NCI-H2196 treated with DMSO at 0.1 percent for 48 hours (cell line): ENCODE results near the gene KRT78.
"Not testable (repeated sequence)": the region's sequence is repeated elsewhere in the genome, so short reads cannot be mapped to it uniquely, and the experiment has no call there.

Experiments
- DNase-seq: peaks from one replicate; lab custom pipeline; 2025; ENCODE audit not compliant: unreplicated experiment; lab: John Stamatoyannopoulos, UW

KRT78 gene

DNA sequence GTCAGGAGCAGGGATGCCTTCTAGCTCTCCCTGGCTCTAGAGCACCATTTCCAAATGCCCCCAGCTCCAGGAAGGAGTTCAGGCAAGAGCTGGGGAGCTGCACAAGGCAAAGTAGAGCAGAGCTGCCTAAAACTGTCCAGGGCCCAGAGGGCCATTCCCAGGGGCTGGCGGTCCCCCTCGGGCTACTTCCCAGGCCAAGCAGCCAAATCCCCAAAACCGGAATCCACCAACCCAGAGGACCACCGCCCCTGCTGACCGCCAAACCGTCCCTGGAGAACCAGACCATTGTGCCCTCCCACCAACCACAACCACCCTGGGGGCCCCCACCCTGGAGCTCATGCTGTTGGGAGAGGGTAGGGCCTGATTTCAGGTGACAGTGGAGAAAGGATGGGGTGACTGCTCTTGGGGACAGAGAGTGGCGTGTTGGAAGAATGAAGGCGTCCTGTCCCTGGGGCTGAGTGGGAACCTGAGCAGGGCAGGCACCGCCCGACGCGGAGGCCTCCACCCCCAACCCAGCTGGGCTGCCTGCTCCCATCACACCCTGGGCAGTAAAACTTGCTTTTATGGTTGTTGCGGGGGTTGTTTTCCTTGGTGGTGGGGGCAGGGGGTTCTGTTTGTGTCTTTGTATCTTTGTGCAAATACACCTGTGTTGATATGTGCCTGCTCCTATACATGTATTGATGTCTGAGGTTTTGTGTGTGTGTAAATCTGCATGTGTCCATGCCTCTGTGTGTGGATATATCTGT, 24.0 kb upstream of the KRT78 start:
- DNase-seq, result no peak

DNA sequence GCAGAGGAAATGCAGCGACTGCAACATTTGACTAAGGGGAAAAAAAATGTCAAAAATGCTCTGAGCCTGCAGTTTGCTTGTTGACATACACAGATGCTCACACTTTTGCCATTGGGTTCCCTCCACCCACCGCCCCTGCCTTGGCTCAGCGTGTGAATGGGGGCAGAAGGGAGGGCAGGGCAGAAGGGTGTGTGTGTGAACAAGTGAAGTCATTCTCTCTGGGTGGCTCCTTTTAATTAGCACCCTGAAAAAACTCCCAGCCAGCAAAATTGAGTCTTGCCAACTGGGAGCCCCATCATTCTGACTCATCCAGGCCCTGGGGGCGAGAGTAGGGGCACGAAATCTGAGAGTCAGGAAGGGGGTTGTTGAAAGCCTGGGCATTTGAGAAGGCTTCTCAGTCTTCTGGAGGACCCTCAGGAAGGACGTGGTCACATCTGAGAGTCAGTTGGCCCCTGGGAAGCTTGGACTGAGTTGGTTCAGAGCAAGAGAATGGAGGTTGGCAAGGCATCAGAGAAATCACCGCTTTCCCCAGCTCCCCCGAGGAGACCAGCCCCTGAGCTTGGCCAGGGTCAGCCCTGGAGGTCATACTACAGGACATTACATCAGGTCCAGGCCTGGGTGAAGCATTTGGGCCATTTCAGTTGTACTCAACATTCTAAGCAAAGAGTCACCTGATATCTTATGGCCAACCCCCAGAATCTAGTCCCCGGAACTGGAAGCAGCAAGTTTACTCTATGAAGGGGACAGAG, 22.7 kb upstream of the KRT78 start:
- no peak for DNase-seq

DNA sequence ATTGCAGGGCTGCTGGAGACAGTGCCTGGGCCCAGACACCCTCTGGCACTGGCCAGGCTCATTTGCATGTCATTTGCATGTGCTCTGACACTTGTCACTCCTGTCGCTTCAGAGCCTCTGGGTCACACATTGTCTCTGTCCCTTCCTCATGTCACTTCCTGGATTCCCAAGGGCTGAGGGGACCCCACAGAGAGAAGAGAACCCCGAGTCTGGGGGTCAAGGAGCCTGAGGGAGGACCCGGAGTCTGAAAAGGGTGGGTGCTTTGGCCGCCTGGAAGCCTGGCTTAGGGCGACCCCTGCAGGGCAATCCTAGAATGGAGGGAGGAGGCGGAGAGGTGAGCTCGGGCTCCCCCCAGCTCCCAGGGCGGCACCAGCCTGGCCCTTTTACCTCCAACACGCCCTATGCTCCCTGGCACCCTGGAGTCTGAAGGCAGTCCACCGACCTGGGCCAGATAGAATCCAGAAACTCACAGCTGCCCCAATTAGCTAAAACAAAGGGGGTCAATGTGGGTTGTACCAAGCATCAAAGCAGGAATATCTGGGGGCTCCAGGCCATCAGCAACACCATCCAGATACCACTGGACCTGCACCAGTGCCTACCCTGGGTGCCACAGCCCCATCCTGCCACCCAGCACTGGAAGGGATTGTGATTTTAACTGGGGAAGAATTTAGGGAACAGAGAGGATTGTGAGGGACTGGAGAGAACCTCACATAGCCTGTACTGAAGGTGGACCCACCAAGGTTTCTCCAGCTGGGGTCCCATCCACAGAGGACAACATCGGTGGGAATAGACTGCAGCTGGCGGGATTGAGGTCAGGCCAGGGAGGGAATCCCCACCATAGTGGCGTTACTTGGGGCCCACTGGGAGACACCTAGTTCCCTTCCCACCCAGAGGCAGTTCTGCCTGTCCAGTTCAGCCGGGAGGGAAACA, 21.8 kb upstream of the KRT78 start:
- DNase-seq, result peak; percentile 16

DNA sequence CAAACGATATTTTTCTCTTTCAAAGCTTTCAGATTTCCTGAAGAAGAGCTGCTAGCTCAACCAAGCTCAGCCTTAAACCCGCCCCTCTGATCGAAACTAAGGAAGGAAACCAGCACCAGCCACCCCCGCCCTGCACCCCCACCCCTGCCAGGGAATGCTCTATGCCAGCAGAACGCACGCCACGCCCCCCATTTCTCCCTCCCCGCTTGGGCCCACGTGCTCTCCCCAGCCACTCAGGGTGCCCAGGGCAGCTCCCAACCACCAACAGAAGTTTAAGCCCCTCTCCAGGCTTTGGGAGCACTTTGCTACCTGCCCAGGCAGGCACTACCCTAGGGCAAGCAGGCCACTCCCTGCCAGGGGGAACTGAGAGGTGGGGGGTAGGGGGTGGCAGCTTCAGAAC, 18.8 kb upstream of the KRT78 start:
- DNase-seq, result no peak

DNA sequence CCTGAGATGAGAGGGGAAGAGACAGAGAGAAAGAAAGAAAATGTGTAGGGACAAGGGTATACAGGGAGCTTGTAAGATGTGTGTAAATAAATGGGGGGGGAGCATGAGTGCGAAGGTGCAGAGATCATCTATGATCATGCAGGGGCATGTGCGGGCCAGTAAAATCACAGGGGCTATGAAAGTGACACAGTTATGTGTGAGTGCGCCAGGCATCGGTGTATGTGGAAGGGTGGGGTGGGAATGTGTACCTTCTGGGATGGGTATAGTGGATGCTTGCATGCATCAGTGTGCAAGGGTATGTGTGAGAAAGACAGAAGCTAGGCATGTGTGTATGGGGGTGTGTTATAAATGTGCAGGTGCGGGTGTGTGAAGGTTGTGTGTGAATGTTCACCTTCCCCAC, 18.4 kb upstream of the KRT78 start:
- no peak for DNase-seq

DNA sequence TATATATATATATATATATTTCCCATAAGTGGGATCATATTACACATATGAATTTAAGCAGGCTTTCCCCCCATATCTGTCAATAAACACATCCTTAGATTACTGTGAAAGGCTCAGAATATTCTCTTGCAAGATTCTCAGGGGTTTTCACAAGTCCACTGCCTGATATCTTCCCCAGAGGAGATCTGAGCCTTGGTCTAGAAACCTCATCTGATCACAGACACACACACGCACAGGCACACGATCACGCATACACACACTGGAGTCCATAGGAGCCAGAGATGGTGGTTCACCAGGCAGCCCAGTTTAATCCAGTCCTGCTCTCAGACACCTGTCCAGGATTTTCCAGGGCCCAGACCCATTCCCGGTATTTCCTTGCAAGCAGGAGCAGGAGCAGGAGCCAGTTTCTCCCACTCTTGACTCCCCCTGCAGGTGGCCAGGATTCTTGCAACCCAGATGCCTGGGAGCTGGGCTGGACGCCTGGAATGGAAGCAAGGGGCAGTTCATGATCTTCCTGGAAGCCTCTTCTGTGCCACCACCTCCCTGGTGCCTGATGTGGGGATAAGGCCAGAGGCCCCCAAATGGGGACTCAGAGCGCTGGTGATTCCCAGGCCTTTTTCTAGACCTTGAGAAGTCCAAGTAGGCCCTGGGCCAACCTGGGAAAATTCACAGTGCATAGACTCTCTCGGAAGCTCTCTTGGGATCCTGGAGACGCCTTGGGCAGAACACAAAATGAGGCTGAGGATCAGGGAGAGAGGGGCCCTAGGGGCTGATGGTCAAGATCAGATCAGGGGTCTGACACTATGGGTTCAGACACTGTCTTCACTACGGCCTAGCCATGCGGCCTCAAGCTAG, 16.5 kb upstream of the KRT78 start:
- peak; percentile 67 for DNase-seq

DNA sequence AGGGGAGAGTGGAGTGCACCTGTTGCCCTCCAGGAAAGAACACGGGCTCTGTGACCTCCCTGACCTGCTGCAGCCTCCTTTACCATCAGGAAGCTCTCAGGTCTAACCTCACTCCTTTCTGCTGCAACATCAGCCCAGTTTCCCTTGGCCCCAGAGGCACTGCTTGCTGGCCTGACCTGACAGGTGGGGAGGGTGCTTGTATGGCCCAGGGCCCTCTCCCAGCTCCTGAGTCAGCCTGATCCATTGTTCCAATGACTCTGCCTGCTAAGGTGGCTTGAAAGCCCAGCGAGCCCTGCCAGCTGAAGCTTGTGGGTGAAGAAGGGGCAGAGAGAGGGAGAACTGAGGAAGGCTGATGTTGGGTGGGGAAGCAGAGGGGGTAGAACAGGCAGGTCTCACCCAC, 13.2 kb upstream of the KRT78 start:
- no peak for DNase-seq

DNA sequence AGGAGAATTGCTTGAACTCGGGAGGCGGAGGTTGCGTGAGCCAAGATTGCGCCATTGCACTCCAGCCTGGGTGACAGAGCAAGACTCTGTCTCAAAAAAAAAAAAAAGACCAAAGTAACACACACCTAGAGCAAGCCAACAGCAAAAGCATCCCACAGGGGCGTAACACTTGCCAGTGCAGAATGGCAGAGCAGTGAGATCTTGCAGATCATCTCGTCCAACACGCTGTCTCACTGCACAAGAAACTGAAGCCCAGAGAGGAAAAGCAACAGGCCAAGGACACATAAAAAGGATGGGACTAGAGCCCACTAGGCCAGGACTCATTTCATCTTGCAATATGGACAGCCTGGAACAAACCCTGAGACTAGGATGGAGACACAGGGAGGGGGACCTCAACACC, 12.7 kb upstream of the KRT78 start:
- DNase-seq, result no peak

DNA sequence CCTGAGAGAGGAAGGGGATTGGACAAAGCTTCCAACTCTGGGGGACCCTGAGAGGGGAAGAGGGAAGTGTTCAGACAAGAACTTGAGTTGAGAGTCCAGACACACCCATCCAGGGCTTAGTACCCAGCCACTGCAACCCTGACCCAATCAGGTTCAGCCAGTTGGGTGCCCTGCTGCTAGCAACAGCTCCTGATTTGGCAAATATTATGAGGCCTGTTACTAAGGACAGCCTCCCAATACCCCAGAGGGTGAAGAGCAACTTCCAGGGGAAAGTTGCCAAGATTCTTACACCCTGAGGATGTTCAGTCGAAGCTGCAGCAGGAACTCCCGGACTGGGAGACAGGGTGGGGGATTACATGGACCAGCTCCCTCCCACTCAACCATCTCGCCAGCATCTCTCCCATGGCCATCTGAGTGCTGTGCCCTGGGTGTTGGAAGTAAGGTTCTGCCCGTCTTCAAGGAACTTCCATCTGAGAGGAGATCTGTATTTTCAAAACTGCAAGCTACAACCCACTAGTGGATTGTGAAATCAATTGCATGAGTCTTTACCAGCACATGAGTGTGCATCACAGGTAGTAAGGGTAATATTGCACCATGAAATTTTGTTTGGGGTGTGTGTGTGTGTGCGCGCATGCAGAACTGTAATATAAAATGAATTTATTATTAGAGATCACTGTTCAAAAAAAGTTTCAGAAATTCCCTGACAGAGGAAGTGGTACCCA, 11.5 kb upstream of the KRT78 start:
- DNase-seq, result peak; percentile 16

DNA sequence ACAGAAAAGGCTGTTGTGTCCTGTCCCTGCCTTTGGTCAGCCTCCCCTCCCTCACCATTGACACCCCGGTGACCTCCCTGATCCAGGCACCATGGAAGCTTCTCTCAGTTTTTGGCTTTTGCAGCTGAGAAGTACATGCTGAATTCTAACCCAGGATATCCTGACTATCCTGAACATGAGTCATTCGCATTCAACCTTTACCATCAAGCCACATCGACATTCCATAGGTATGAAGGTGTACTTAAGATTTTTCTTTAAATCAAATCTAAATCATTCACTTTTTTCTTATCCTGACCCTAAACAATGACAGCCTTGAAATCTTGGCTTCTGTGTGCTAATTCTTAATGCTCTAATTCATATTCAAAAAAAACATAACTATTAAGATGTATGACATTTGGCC, 8.7 kb upstream of the KRT78 start:
- no peak for DNase-seq

DNA sequence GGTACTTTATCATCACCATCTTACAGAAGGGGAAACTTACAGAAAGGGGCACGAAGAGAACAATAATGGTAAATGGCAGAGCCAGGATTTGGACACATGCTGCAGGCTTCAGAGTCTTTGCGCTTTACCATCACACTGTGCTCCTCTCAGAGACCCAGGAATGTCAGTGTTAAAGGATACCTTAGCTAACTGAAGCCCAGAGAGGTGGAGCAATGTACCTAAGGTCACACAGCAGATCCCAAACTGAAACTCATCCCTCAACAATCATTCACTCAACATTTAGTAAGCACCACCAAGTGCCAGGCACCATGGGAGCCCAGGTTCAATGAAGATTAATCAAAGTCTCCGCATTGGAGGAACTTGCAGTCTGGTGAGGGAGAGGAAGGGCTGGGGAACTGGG, 8.0 kb upstream of the KRT78 start:
- DNase-seq, result no peak

DNA sequence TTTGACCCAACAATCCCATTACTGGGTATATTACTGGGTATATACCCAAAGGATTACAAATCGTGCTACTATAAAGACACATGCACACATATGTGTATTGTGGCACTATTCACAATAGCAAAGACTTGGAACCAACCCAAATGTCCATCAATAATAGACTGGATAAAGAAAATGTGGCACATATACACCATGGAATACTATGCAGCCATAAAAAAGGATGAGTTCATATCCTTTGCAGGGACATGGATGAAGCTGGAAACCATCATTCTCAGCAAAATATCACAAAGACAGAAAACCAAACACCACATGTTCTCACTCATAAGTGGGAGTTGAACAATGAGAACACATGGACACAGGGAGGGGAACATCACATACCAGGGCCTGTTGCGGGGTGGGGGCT, 7.3 kb upstream of the KRT78 start:
- DNase-seq, result not testable (repeated sequence)

DNA sequence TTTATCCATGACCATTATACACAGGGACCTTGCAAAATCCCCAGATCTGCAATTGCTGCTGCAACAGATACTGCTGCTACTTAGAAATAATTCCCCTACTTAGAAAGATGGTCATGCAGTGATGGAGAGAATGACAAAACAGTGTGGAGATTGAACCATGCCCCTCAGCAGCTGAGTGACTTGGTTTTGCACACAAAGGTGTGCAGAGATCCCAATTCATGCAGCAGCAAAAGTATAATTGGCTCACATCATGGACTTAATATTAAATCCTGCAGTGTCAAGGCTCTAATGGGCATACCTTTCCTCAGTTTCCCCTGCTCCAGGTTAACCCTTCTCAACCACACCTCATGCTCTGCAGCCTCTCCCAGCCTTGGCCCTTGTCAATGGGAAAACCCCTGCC, 3.0 kb upstream of the KRT78 start:
- DNase-seq, result no peak

DNA sequence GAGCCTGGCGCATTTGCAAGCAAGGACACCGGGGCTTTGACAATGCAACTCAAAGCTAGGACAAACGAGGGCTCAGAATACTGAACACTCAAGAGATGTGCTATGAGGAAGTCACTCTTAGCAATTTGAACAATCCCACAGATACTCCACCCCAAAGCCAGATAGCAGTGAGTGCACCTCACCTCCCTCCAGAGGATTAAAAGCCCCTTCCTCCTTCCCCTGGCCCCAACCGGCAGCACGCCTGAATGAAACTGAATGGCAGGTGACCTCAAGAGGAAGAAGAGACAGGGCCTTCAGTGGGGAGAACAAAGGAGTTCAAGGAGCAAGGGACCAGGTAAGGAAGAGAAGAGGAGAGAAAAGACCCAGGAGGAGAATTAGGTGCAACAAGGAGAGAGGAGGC, 1.9 kb upstream of the KRT78 start:
- no peak for DNase-seq

DNA sequence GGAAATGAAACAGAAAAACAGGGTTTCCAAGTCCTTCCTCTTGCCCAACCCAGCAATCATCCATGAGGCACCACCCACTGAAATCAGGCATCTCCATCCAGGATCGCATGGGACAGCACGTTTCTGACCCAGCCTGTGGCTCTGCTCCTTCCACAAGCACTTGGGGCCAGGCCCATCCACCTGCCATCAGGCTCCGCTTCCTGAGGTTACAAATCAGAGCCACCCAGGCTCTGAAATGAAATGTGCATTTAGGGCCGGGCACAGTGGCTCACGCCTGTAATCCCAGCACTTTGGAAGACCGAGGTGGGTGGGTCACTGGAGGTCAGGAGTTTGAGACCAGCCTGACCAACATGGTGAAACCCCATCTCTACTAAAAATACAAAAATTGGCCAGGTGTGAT, 717 bp upstream of the KRT78 start:
- DNase-seq, result no peak

DNA sequence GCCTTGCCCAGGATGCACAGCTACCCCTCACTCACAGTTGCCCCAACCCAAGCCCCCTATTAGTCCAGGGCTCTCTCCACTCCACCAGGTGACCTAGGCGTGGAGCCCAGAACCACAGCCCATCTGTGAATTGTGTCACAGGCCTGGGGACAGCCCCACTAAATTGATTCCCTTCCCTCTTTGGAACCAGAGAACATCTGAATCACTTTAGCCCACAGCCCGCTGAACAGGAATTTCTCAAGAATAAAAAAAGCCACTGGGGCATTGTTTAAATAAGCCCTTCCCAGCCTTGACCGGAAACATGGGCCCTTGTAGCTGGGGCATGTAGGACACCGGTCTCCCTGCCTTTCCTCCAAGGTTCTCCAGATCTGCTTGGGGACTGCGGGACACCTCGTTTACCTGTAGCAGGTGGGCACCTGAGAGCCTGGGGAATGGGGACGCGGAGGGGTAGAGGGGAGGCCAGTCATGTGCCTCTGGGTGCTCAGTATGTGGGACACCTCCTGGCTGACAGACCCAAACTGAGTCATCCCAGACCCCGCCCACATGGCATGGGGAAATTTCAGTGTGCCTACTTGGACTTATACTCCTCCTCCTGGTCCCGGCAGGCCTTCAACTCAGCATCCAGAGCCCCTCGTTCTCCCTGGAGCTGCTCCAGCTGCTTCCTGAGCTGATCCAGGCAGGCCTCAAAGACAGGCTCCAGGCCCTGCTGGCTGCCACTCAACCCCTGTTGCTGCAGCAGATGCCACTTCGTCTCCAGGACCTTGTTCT, 1.3 kb downstream of the KRT78 start:
- DNase-seq, result no peak

DNA sequence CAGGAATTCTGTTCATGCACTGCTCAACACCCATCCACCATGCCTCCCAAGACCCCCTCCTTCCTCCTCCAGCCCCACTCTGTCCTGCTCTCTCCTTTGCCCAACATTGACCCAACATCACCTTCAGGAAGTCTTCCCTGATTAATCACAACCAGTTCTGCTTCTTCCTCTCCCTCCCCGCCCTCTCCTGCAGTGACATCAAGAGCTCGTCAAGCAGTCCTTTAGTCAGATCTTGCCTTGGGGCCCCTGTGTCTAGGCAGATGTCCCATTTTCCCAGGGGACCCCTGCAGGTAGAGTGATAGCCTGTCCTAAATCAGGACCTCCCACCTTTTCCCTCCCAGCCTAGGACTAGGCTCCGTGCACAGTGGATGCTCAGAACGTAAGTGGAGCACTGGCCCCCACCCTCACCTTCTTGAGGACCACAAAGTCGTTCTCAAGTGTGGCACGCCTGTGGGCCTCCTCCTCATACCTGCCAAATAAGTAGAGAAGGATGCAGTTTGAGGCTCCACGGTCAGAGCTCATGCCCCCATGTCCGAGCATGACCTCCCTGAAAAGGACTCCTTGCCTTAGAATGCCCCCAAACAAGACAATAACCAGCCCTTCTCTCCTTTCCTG, 2.3 kb downstream of the KRT78 start:
- no peak for DNase-seq

DNA sequence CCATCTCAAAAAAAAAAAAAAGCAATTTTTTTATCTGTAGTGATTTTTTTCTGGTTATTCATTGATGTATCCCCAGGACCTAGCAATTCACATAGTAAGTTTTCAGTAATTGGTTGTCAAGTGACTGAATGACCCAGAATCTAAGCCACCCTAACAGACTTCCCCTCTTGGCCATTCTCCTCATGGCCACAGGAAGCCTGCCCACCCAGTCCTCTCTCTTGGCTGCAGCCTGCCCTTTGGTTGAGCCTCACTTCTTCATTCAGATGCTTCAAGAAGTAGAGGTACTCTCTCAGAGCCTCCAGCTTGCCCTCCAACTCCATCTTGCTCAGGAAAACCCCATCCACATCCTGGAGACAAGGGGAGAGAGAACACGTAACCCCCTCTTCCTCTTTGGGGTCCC, 2.8 kb downstream of the KRT78 start:
- no peak for DNase-seq

DNA sequence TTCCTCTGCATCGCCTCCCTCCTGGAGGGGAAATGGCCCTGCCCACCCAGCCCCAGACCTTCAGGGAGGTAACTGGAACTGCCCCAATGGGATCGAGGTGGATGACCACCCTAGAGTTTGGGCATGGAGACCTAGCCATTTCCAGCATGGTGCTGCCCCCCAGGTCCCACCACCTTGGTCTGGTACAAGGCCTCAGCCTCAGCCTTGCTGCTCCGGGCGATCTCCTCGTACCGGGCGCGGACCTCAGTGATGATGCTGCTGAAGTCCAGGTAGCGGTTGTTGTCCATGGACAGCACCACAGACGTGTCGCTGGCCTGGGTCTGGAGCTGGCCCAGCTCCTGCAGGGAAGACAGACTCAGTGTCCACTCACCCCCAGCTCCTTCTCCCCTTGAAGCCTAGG, 4.4 kb downstream of the KRT78 start:
- DNase-seq, result no peak
